HS-27A (cell line): ENCODE measurements around the gene EXT2.

Experiments used
- DNase-seq: peaks from one replicate; pipeline ENCODE4 v3.0.0-alpha.2; 2012; ENCODE audit warnings: low read depth, missing footprints

EXT2 gene

DNA sequence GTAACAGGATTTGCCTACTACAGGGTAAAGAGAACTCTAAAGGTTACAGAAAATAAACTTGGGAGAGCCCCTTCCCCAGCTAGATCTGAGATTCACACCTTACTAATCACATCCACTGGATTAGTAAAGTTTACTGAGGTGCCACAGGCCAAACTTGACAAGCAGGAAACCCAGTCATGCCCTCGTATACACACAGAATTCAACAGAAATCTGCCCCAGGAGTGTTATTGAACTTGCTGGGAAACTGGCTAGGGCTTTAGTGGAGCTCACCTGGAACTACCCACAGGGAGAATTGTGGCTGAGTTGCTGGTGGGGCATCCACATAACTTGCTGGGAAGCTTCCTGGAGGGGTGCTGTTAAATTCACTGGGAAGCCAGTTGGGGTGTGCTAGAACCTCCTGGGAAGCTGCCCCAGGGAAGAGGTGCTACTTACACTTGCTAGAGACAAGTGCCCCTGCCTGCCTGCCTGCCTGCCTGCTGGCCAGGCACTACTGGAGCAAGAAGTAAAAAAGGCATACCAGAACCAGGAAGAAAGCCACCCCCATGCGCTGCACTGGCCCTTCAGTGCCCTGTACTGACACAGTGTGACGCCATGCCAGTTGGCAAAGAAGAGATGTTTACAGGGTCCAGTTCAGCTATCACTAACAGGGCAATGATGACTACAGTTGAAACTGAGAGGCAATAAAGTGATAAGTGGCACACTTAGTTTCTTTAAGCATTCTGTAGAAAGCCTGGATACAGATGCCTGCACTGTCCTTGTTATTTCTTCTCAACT is 108.0 kb downstream of the EXT2 start:
- DNase-seq: no peak

DNA sequence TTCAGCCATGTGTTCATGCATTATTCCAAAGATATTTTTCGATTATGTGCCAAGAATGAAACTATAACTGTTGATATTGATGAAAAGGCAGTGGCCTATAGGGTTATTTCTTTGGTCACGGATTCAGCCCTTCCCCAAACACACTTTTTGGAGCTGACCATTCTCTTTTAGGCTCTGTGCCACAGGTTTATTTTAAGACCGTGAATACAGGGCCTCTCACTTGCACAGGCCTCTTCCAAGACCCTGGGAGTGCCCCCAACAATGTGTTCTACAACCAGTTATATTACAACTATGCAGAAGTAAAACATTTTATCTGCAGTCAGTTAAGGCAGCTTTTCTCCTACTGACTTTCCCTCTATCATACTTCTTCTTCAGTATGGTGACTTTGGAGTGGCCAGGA is 109.9 kb downstream of the EXT2 start:
- no peak for DNase-seq

DNA sequence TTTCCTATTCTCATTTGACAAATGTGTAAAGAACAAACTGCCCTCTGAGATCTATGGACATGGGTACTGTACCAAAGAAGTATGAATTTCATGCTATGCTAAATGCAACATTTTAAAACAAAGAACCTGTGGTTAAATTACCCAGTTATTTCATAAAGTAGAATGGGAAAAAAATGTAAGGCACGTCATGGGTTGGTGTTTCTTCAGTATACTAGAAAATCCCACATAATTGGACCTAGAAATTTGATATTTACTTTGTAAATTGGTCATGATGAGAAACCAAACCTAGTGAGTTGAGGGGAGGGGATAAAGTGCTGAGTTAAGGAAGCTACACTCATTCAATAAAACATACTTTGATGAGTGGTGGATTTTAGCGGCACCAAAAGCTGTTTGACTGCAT is 110.4 kb downstream of the EXT2 start:
- DNase-seq: no peak

DNA sequence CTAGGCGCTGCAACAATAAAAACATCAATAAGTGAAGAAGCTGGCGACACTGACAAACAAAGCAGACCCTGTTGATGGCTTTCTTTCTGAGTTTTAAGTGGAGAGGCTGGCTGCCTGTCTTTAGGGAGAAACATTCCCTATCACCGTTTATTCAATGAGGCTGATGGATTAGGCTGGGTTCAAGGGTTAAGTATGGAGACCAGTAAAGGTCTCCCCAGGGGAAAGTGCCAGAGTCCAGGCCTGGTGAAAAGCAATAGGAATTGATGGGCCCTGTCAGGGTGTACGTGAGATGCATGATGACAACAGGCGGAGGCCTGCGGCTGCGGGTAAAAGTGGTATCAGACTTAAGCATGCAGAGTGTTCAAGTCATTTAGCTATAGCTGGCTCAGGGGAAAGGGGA is 111.8 kb downstream of the EXT2 start:
- no peak for DNase-seq

DNA sequence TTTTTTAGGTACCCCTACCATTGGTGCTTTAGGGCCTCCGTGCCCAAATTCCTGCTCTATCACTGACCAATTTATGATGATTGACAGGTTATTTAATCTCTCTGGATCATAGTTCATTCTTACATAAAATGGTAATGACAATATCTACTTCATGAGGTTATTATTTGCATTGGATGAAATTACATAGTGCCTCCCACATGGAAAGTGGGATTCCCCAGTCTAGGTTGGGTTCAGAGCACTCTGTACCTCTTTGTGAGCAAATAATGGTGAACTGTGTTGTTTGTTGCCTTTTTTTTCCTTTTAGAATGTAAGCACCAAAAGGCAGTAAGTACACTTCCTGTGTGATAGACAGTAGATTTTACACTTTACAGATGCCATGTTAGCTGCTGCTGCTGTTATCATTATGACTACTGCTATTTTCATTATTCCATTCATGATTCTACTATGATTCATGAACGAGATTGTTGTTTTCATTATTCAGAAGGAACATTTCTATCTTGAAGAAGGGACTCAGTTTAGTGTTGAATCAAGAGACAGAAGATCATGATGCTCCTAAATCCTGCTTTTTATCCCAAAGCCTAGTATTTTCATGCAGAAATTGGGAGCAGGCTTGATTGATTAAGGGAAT is 113.6 kb downstream of the EXT2 start:
- no peak for DNase-seq

DNA sequence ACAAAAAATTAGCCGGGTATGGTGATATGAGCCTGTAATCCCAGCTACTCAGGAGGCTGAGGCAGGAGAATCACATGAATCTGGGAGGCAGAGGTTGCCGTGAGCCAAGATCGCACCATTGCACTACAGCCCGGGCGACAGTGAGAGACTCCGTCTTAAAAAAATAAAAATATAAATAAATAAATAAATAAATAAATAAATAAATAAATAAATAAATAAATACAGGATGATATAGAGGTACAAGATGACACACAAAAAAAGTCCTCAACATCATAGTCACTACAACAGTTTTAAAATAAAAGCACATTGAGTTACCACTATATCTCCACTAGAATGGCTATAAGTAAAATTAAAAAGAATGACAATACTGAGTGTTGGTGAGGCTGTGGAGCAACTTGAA is 116.7 kb downstream of the EXT2 start:
- DNase-seq: no peak

DNA sequence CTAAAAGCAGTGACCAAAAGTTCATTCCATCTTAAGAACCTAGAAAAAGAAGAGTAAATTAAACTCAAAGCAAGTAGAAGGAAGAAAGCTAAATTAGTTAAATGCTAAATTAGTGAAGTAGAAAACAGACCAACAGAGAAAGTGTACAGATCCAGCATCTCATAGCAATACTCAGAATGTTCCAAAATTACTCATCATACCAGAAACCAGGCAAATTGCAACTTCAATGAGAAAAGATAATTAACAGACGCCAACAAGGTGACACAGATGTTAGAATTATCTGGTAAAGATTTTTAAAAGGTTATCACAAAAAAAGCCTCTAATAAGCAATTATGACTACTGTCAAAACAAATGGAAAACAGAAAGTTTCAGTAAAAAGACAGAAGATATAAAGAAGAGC is 117.7 kb downstream of the EXT2 start:
- DNase-seq: no peak

DNA sequence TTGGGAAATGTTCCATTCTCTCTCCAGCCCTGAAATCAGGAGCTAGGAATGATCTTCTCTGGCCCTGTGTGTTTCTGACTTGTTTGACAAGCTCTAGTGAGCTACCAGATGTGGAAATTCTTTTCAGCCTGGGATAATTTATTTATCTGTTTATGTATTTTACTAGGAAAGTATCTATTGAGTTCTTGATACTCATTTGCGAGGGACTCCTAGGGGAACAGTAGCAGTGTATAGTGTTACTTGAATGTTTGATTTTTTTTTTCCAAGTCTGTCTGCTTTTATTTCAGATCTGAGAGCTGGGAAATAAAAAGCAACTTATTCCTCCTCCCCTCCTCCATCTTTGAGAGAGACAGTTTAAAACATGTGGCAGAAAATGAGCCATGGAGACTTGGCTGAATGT is 122.0 kb downstream of the EXT2 start:
- no peak for DNase-seq

DNA sequence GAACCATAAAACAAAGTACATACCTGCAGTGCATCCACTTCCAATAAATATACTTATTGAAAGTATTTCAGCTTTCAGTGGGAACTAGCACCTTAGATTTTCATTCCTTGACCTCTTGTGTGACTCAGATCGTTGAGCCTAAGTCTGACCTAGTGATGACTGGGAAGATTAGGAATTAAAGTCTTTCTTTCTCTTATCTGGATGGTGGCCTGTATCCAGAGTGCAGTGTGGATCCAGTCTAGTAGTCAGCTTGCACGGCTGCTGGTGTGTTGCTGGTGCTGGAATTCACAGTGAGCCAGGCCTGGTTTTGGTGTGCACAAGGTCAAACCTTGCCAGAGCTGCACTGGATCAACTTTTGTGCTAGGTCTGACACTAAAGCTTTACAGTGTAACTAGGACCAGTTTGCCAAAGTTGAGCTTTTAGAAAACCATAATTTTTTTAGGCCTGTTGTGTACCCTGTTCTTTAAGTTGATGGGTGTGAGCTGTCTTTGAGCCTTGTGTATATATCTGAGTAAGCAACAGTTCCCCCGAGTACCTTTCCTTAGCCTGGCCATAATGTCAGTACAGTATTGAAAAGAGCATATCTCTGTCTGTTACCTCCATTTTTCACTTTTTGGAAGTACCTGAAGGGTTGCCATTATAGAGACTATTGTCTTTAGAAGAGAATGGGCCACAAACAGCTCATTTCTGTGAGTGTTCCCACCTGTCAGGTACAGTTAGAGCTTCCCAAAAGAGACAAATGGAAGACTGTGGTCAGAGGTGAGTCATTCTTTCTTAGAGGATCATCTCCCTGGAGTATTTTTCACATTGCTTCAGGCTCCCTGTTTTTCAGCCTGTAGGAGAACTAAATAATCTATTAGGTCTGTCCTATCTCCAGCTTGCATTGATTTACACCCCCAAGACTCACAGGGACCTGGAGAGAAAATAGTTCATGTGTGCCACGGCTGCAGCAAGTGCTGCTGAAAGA is 124.6 kb downstream of the EXT2 start:
- DNase-seq: no peak

DNA sequence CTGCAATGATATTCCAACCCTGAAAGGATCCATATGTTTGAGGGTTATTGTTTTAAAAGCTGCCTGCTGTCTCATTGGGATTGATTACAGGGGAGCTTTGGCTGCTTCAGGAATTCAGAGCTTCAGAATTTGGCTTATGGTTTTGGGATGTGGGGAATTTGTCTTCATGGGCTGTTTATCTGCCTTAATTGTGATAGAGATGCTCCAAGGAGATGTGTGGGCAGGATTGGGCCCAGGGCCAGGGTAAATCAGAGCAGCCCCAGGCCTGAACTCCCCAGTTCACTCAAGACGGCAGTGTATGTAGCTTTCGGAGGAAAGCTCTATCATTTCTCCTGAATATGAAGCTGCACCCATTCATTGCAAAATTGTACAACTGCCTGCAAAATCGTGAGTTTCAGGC is 126.0 kb downstream of the EXT2 start:
- no peak for DNase-seq

DNA sequence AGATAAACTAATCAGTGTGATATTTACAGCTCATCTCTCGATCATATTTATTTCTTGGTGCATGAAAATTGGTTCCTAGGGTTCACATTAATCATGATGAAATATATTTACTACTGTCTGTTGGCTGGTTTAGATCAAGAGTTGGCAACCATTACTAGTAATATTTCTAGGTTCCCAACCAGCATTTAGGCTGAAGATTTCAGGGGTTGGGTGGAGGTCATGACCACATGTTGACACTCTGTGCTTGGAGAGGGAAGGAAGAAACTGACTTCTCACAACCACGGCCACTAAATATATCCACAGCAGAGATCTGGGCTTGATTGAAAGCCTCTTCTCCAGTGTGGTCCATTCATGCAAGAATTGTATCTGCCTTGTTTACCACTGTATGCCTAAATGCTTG is 126.5 kb downstream of the EXT2 start:
- DNase-seq: no peak

DNA sequence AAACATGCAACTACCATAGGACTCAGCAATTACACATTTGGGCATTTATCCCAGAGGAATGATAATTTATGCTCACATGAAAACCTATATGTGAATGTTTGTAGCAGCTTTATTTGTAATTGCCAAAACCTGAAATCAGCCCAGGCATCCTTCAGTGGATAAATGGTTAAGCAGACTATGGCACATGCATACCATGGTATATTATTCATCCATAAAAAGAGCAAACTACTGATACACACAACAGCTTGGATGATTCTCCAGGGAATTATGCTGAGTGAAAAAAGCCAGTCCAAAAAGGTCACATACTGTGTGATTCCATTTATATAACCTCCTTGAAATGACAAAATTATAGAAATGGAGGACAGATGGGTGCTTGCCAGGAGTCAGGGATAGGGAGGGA is 127.8 kb downstream of the EXT2 start:
- DNase-seq: no peak

DNA sequence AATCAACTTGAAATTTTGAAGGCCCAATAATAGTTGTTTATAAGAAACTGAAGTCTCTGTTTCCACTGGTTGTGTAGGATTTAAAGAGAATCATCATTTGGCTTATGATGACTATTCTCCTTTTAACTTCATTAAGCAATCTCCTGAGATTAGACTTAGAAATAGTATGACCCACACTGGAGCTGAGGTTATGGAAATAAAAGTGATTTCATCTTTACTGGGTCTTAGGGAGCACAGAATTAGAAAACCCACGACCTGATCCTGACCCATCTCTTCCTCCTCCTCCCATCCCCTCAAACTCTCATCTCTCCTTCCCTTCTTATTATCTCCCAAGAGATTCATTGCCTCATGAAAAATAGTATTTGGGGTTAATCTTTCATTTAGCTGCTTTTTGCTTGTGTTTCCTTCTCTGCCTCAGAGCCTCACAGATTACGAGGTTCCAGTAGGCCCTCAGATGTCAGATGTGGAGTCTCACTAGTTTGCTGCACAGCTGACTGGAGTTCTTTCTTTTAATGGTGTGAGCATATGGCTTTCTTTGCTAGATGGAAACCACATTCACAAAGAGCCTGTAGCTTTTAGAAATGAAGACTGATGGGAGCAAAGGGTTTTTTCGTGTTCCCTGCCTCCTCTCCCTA is 129.5 kb downstream of the EXT2 start:
- DNase-seq: no peak

DNA sequence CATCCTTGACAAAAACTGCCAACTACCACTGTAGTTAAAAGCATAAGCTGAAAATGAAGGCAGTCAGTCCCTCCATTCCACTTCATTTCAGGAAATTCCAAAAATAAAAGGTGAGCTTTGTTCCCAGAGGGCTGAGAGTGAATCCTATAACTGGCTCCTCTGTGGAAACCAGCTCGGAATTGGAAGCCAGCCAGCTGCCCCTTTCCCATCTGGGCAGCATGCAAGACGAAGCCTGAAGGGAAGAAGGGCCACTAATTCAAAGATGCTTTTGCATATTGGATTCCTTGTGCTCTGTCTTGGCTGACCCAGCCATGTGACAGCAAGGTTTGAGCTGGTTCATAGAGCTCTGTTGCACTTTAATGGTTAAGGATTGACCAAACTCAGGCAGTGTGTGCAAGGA is 131.0 kb downstream of the EXT2 start:
- no peak for DNase-seq

DNA sequence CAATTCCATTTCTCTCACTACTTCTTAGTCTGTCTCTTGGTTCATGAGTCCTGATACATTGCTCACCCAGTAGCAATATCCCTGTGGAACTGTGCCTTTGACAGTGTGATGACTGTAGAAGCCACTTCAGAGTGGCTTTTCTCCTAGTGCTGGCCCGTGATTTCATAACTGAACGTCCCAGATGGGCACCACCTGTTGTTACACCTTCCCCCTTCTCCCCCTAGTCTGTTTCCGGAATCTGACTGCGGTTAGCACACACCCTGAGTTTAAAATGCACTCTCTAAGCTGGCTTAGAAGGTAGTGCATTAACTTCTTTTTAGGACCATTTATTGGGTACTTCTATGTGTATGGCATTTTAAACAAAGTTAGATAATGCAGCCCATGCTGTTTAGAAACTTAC is 131.5 kb downstream of the EXT2 start:
- no peak for DNase-seq

DNA sequence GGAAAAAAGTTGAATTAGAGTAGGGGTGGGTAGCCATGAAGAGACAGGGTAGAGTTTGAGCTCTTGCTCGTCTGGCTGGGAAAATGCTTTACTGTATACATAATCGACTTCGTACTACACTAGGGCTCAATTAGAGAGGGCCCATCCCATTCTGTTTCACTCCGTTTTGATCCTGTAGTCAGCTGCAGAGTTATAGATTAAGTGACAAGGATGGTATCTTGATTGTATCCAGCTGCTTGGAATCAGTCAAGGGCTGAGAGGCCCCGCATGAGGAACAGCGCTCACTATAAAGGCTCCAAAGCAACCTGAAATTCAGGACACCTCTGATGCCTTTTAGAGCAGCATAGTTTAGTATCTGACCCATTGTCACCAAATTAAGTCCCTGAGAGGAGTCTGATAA is 132.9 kb downstream of the EXT2 start:
- no peak for DNase-seq

DNA sequence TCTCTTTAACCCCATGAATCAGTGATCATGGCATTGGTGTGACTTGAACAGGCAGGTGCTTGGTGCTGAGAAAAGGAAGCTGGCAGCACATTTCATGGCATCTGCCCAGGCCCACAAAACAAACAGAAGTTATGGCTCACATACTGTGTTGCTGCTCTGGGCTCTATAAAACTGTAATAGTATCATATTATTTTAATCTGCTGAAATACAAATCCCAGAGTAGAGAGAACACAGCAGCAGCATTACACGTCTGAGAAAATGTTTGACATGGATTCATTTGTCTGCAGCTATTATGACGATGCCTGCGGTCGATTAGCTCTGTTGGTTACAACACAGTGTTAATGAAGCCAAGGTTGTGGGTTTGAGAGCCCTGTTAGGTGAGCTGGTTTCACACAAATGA is 133.6 kb downstream of the EXT2 start:
- no peak for DNase-seq

DNA sequence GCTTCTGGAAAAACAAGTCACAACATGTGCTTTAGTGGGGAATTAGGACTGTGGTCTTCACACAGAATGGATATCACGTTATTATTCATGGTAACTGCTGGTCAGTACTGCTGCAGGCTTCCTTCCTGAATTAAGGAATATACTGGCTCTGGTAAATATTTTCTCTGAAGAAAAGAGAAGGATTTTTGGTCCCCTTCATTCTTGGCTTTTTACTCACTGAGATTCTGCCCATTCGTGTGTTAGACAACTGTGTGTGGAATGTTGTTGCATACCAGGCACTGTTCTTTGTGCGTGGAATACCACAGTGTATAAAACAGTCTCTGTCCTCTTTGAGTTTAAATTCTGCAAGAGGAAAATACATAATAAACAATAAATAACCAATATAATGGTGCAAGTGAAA is 134.1 kb downstream of the EXT2 start:
- no peak for DNase-seq

DNA sequence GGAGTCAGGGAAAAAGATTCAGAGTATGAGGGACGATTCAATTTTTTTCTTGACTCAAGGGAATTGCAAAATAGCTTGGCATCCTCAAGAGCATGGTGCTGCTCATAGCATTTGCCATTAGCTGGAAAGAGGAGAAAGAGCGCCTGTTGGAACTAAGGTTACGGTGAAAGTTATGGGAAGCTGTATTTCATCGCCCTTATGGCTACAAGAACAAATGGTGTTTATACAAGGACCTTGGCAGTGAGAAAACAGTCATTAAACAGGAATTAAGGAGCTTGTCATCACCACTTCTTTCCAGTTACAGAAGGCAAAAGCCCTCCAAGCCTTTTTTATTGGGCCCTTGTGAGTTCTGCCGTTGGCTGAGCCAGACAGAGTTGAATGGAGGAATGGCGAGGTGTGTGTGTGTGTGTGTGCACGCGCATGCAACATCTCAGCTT is 140.3 kb downstream of the EXT2 start:
- DNase-seq: no peak

DNA sequence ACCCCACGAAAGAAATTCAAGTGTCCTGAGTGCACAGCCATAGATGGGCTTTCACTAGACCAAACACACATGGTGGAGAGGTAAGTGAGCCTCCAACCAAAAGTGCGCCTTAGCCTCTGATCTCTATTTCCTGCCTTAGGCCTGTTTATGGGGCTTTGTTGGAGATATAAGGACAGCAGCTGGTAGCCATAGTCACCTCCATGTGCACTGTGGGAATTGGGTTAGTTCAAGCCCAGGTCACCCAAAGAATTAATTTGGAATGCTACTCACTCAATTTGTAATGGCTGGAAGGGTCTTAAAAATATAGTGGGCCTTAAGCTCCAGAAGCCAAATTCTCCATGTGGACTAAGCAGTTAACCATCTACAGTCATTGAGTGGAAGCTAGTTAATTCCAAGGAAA is 140.8 kb downstream of the EXT2 start:
- no peak for DNase-seq

DNA sequence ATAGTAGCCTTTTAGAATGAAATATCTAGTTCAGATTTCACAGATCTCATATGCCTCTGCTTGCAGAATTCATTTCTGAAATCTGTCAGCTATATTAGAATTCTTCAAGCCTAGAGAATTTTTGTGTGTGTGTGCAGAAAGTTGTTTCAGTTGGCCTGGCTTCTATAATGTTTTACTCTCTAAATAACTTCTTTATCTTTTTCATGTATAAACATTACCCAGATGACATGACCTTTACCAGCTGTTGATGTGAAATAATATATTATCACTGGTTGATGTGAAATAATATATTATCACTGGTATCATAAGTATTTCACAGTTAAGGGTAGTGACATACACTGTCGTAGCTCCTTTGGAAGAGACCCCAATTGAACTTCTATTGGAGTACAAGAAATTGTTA is 141.7 kb downstream of the EXT2 start:
- no peak for DNase-seq

DNA sequence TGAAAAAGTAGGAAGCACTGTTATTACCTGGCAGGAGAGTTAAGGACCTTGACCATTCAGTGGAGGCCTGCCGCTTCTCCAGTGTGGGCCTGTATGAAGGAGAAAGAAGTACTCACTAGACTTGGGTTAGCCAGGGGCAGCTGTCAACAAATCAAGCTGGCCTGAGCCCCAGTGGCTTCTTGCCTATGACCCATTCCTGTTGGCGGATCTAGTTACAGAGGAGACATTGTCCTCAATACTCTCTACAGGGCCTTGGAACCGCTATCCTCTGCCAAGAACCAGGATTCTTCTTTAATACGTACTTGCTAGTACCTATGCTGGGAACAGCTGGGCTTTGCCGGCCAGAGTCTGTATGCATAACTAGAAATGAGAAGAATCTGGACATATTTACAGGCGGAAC is 146.4 kb downstream of the EXT2 start:
- DNase-seq: no peak
